HepG2 (cell line): Measurements from ENCODE around the gene HAPLN2. TPM values are rescaled to one million over a fixed set of nuclear protein-coding genes. Genes with fewer than 3 reads are reported as not detected.
A peak's percentile ranks its signal among the peaks of the same experiment; 100 is the strongest.

Source experiments
- ARNT ChIP-seq: fragments of 450-650 bp; IDR thresholded peaks from 2 replicates; pipeline ENCODE4 v1.6.1; 2017
- ATF7 ChIP-seq, 2 experiments: fragments of 450-650 bp in 1 of 2; sonication (generic) in 1 of 2; formaldehyde crosslinking in 1 of 2; IDR thresholded peaks; 2 replicates each; pipeline versions ENCODE4 v1.4.0 to v1.6.1; 2016 to 2020; ENCODE audit warnings: antibody characterized with exemption in 1 of 2, mild to moderate bottlenecking in 1 of 2, missing genetic modification reagents in 1 of 2
- ATRX ChIP-seq: sonication (generic); formaldehyde crosslinking; IDR thresholded peaks from 2 replicates; pipeline ENCODE4 v1.4.0; 2020; ENCODE audit warnings: missing genetic modification reagents, borderline replicate concordance
- CEBPG ChIP-seq: IDR thresholded peaks from 2 replicates; pipeline ENCODE4 v1.6.1; 2016
- DBP ChIP-seq: sonication (generic); formaldehyde crosslinking; IDR thresholded peaks from 2 replicates; pipeline ENCODE4 v1.4.0; 2020; ENCODE audit warnings: missing genetic modification reagents; ENCODE audit errors: not compliant biosample characterization
- FOXA1 ChIP-seq, 2 experiments: fragments of 450-650 bp in 1 of 2; sonication (generic) in 1 of 2; formaldehyde crosslinking in 1 of 2; IDR thresholded peaks; 2 replicates each; pipeline versions ENCODE4 v1.4.0 to v1.6.1; 2016 to 2020; ENCODE audit warnings: missing genetic modification reagents in 1 of 2
- GATAD1 ChIP-seq: IDR thresholded peaks from 2 replicates; pipeline ENCODE4 v1.6.1; 2016; ENCODE audit warnings: missing genetic modification reagents, missing compliant biosample characterization
- HDAC2 ChIP-seq: sonication (generic); formaldehyde crosslinking; IDR thresholded peaks from 2 replicates; pipeline ENCODE4 v1.4.0; 2020; ENCODE audit warnings: missing genetic modification reagents
- NCOA5 ChIP-seq: sonication (generic); formaldehyde crosslinking; IDR thresholded peaks from 2 replicates; pipeline ENCODE4 v1.4.0; 2020; ENCODE audit warnings: missing genetic modification reagents
- PAX8 ChIP-seq: sonication (generic); formaldehyde crosslinking; IDR thresholded peaks from 2 replicates; pipeline ENCODE4 v1.8.0; 2022; ENCODE audit warnings: mild to moderate bottlenecking, missing genetic modification reagents, borderline replicate concordance
- POGZ ChIP-seq: sonication (generic); formaldehyde crosslinking; IDR thresholded peaks from 2 replicates; pipeline ENCODE4 v1.4.0; 2020; ENCODE audit warnings: mild to moderate bottlenecking, missing genetic modification reagents
- SOX13 ChIP-seq, 3 experiments: fragments of 450-650 bp in 1 of 3; sonication (generic) in 1 of 3; formaldehyde crosslinking in 1 of 3; IDR thresholded peaks in 2 of 3; conservative IDR thresholded peaks in 1 of 3; 2 replicates each; pipeline versions ENCODE4 v1.5.0 to v1.6.1; 2016 to 2020; ENCODE audit warnings: antibody characterized with exemption in 1 of 3, mild to moderate bottlenecking in 1 of 3, missing compliant biosample characterization in 1 of 3, missing genetic modification reagents in 1 of 3, moderate library complexity in 1 of 3
- SRSF1 ChIP-seq: fragments of 200-400 bp; formaldehyde crosslinking; optimal IDR thresholded peaks from 2 replicates; pipeline ENCODE3; 2017; ENCODE audit warnings: mild to moderate bottlenecking, low read depth, low read length, moderate library complexity
- YEATS4 ChIP-seq: sonication (generic); formaldehyde crosslinking; IDR thresholded peaks from 2 replicates; pipeline ENCODE4 v1.4.0; 2020; ENCODE audit warnings: missing genetic modification reagents, borderline replicate concordance
- ZBTB20 ChIP-seq: sonication (generic); formaldehyde crosslinking; IDR thresholded peaks from 2 replicates; pipeline ENCODE4 v1.8.1; 2023; ENCODE audit warnings: missing genetic modification reagents, low read depth, mild to moderate bottlenecking, borderline replicate concordance
- ZMYM4 ChIP-seq: sonication (generic); formaldehyde crosslinking; IDR thresholded peaks from 2 replicates; pipeline ENCODE4 v1.8.1; 2023; ENCODE audit warnings: mild to moderate bottlenecking, missing genetic modification reagents
- ZNF12 ChIP-seq: sonication (generic); formaldehyde crosslinking; IDR thresholded peaks from 2 replicates; pipeline ENCODE4 v1.5.0; 2020; ENCODE audit warnings: missing genetic modification reagents
- ZNF350 ChIP-seq: sonication (generic); formaldehyde crosslinking; IDR thresholded peaks from 2 replicates; pipeline ENCODE4 v1.4.0; 2020; ENCODE audit warnings: mild to moderate bottlenecking, low read depth, missing genetic modification reagents, borderline replicate concordance
- ZNF432 ChIP-seq: sonication (generic); formaldehyde crosslinking; IDR thresholded peaks from 2 replicates; pipeline ENCODE4 v1.5.0; 2020; ENCODE audit warnings: missing genetic modification reagents, mild to moderate bottlenecking, borderline replicate concordance
- ZNF547 ChIP-seq: sonication (generic); formaldehyde crosslinking; IDR thresholded peaks from 2 replicates; pipeline ENCODE4 v1.5.1; 2020; ENCODE audit warnings: mild to moderate bottlenecking, missing genetic modification reagents
- ZNF609 ChIP-seq: sonication (generic); formaldehyde crosslinking; IDR thresholded peaks from 2 replicates; pipeline ENCODE4 v1.4.0; 2020; ENCODE audit warnings: mild to moderate bottlenecking, missing genetic modification reagents, borderline replicate concordance
- ZNF777 ChIP-seq: sonication (generic); formaldehyde crosslinking; IDR thresholded peaks from 2 replicates; pipeline ENCODE4 v1.4.0; 2020; ENCODE audit warnings: missing genetic modification reagents
- polyA plus RNA-seq, 8 experiments: library from polyadenylated mRNA; depleted of rRNA in 3 of 8; stranded (reverse) in 7 of 8; unstranded in 1 of 8; fragments of >200 nt; fragmentation: Illumina TruSeq in 4 of 8; extraction: Trizol in 4 of 8; gene quantifications; 2 replicates each; pipeline versions ENCODE4 v1.2.1 to v1.2.3, GENCODE V29; 2011 to 2016; ENCODE audit warnings: low read depth in 4 of 8, missing spikeins in 1 of 8, mixed read lengths in 1 of 8; ENCODE audit not compliant: insufficient read depth in 1 of 8
- total RNA-seq, 5 experiments: library from RNA; depleted of rRNA; stranded (reverse); fragments of >200 nt; fragmentation: Illumina TruSeq; extraction: Trizol; gene quantifications; 2 replicates each; pipeline ENCODE4 v1.2.3, GENCODE V29; 2016; ENCODE audit warnings: low read depth in 1 of 5
- TF ChIP-seq, protein P1 (sequence below): sonication (generic); formaldehyde crosslinking; IDR thresholded peaks from 2 replicates; pipeline ENCODE4 v1.5.0; 2020; ENCODE audit warnings: mild to moderate bottlenecking, missing genetic modification reagents
- TF ChIP-seq, protein P2 (sequence below): sonication (generic); formaldehyde crosslinking; IDR thresholded peaks from 2 replicates; pipeline ENCODE4 v1.4.0; 2020; ENCODE audit warnings: mild to moderate bottlenecking, missing genetic modification reagents

Gene HAPLN2
- total and polyA plus RNA-seq, 2 of the 13 experiments (the other 11 are each of a cell fraction or from before 2014, with no cell fraction given): not detected

DNA sequence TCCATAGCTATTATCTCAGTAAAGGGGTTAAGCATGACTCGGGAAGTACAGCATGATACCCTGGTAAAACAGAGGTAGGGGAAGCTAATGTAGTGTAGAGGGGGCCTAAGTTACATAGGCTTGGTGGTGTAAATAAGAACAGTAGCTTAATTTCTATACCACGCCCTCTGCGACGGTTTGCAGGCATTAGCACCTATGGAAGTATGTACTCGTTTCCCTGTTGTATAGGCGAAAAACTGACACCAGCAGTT is 28.1 kb upstream of the HAPLN2 start (continued):
- TF ChIP-seq GATAD1 (CRISPR knock-in tag) (no peak), ATF7 (IDR thresholded peaks at IDR 0.05) (no peak), ATF7 (CRISPR knock-in tag; IDR thresholded peaks at IDR 0.05) (no peak), POGZ (CRISPR knock-in tag) (no peak), FOXA1 (IDR thresholded peaks at IDR 0.05) (no peak), FOXA1 (CRISPR knock-in tag; IDR thresholded peaks at IDR 0.05) (no peak), ZNF777 (CRISPR knock-in tag) (no peak), ZNF432 (CRISPR knock-in tag) (no peak), SOX13 (IDR thresholded peaks at IDR 0.05) (no peak), SOX13 (CRISPR knock-in tag; conservative IDR thresholded peaks at IDR 0.05 in 1 of 2, IDR thresholded peaks at IDR 0.05 in 1 of 2) (no peak), ZNF350 (no peak), HDAC2 (no peak), SRSF1 (peak; percentile 0), ZNF609 (CRISPR knock-in tag) (no peak), YEATS4 (CRISPR knock-in tag) (0 out of 2 replicates have a peak, but pooled peaks have one; percentile 15), PAX8 (no peak), ZNF547 (CRISPR knock-in tag) (no peak), NCOA5 (no peak), ZBTB20 (CRISPR knock-in tag) (no peak), ARNT (no peak), ATRX (no peak), CEBPG (CRISPR knock-in tag) (no peak), ZMYM4 (CRISPR knock-in tag) (no peak), DBP (CRISPR knock-in tag) (no peak), ZNF12 (CRISPR knock-in tag) (no peak)
- TF ChIP-seq, protein P1, sequence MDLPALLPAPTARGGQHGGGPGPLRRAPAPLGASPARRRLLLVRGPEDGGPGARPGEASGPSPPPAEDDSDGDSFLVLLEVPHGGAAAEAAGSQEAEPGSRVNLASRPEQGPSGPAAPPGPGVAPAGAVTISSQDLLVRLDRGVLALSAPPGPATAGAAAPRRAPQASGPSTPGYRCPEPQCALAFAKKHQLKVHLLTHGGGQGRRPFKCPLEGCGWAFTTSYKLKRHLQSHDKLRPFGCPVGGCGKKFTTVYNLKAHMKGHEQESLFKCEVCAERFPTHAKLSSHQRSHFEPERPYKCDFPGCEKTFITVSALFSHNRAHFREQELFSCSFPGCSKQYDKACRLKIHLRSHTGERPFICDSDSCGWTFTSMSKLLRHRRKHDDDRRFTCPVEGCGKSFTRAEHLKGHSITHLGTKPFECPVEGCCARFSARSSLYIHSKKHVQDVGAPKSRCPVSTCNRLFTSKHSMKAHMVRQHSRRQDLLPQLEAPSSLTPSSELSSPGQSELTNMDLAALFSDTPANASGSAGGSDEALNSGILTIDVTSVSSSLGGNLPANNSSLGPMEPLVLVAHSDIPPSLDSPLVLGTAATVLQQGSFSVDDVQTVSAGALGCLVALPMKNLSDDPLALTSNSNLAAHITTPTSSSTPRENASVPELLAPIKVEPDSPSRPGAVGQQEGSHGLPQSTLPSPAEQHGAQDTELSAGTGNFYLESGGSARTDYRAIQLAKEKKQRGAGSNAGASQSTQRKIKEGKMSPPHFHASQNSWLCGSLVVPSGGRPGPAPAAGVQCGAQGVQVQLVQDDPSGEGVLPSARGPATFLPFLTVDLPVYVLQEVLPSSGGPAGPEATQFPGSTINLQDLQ: no peak
- TF ChIP-seq, protein P2, sequence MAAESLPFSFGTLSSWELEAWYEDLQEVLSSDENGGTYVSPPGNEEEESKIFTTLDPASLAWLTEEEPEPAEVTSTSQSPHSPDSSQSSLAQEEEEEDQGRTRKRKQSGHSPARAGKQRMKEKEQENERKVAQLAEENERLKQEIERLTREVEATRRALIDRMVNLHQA (CRISPR knock-in tag): no peak
